KMS-11 (cell line): Measurements from ENCODE around the gene DSC3.
A peak's percentile ranks its signal among the peaks of the same experiment; 100 is the strongest.

Source experiments
- H2AFZ ChIP-seq: fragments of 200-600 bp; sonication (generic); 2 replicates; pipeline ENCODE4 v1.6.1; 2016; ENCODE audit warnings: antibody characterized with exemption, mixed run types, low read depth
- H3K27ac ChIP-seq: fragments of 200-600 bp; sonication (generic); 2 replicates; pipeline ENCODE4 v1.6.1; 2016; ENCODE audit warnings: mild to moderate bottlenecking, mixed run types
- H3K27me3 ChIP-seq: fragments of 200-600 bp; sonication (generic); 2 replicates; pipeline ENCODE4 v1.6.1; 2017; ENCODE audit warnings: mild to moderate bottlenecking, low read depth, mixed run types, moderate library complexity; ENCODE audit not compliant: insufficient read depth
- H3K36me3 ChIP-seq: fragments of 200-600 bp; sonication (generic); 2 replicates; pipeline ENCODE4 v1.6.1; 2017; ENCODE audit warnings: mild to moderate bottlenecking, mixed run types; ENCODE audit not compliant: insufficient read depth
- H3K4me1 ChIP-seq: fragments of 200-600 bp; sonication (generic); 2 replicates; pipeline ENCODE4 v1.6.1; 2016; ENCODE audit warnings: mild to moderate bottlenecking, low read depth, mixed run types; ENCODE audit not compliant: poor library complexity, severe bottlenecking
- H3K4me2 ChIP-seq: fragments of 200-600 bp; sonication (generic); 2 replicates; pipeline ENCODE4 v1.7.0; 2016; ENCODE audit warnings: mild to moderate bottlenecking, mixed run types
- H3K4me3 ChIP-seq: fragments of 200-600 bp; sonication (generic); IDR thresholded peaks from 2 replicates; pipeline ENCODE4 v1.6.1; 2017; ENCODE audit warnings: low read depth, low read length, mixed read lengths; ENCODE audit not compliant: insufficient read depth
- H3K79me2 ChIP-seq: fragments of 200-600 bp; sonication (generic); 2 replicates; pipeline ENCODE4 v1.6.1; 2016; ENCODE audit warnings: low read depth, mixed run types; ENCODE audit not compliant: insufficient read depth
- H3K9ac ChIP-seq: fragments of 200-600 bp; sonication (generic); 2 replicates; pipeline ENCODE4 v1.6.1; 2016; ENCODE audit warnings: mild to moderate bottlenecking, mixed run types
- H4K20me1 ChIP-seq: fragments of 200-600 bp; sonication (generic); 2 replicates; pipeline ENCODE4 v1.6.1; 2016; ENCODE audit warnings: mild to moderate bottlenecking, mixed run types; ENCODE audit not compliant: insufficient read depth
- CTCF ChIP-seq: fragments of 200-600 bp; sonication (generic); conservative IDR thresholded peaks from 2 replicates; pipeline ENCODE4 v1.6.1; 2017; ENCODE audit warnings: low read depth, mild to moderate bottlenecking, antibody characterized with exemption, low read length, moderate library complexity, mixed read lengths

Gene DSC3

GRCh38 chr18:30971338-30971956, 71.1 kb downstream of the DSC3 start:
- Histone ChIP-seq H3K79me2 (no peaks in the 10 kb centered on the region), H3K27ac (no peak overlapping the region), H4K20me1 (no peaks in the 10 kb centered on the region), H3K4me2 (no peak overlapping the region), H3K4me1 (no peaks in the 10 kb centered on the region), H3K9ac (no peak overlapping the region), H2AFZ (no peak overlapping the region), H3K4me3 (no peak overlapping the region), H3K27me3 (no peaks in the 10 kb centered on the region), H3K36me3 (no peaks in the 10 kb centered on the region)
- TF ChIP-seq CTCF, result peak; percentile 90

- no peak overlapping the region for H3K4me3 ChIP-seq
Observed at GRCh38 chr18:30970196-30970816, 72.2 kb downstream of the DSC3 start.

GRCh38 chr18:30969670-30970170, 72.8 kb downstream of the DSC3 start:
- H2AFZ ChIP-seq, result no peak overlapping the region
- H3K27me3 ChIP-seq, result no peaks in the 10 kb centered on the region
- no peak overlapping the region for H3K4me2 ChIP-seq
- H3K9ac ChIP-seq, result no peak overlapping the region
- no peak for TF ChIP-seq CTCF
- no peaks in the 10 kb centered on the region for H3K36me3 ChIP-seq
- H3K27ac ChIP-seq, result no peak overlapping the region
- no peak overlapping the region for H3K4me3 ChIP-seq
- H3K4me1 ChIP-seq, result no peaks in the 10 kb centered on the region
- no peaks in the 10 kb centered on the region for H3K79me2 ChIP-seq
- H4K20me1 ChIP-seq, result no peaks in the 10 kb centered on the region

More at GRCh38 chr18:30970196-30970816, 72.2 kb downstream of the DSC3 start:
- no peaks in the 10 kb centered on the region for H3K27me3 ChIP-seq
- H3K79me2 ChIP-seq, result no peaks in the 10 kb centered on the region
- H3K4me1 ChIP-seq, result no peaks in the 10 kb centered on the region
- no peak overlapping the region for H3K4me2 ChIP-seq
- no peaks in the 10 kb centered on the region for H3K36me3 ChIP-seq
- H4K20me1 ChIP-seq, result no peaks in the 10 kb centered on the region
- no peak overlapping the region for H3K9ac ChIP-seq
- no peak overlapping the region for H3K27ac ChIP-seq
- TF ChIP-seq CTCF, result peak; percentile 61; the same call in 1 of the 2 replicates
- no peak overlapping the region for H2AFZ ChIP-seq

GRCh38 chr18:30967701-30968100, 74.8 kb downstream of the DSC3 start:
- Histone ChIP-seq H3K4me1 (no peaks in the 10 kb centered on the region), H3K27ac (no peak overlapping the region), H3K79me2 (no peaks in the 10 kb centered on the region), H3K27me3 (no peaks in the 10 kb centered on the region), H3K36me3 (no peaks in the 10 kb centered on the region), H3K4me3 (no peak overlapping the region), H4K20me1 (no peaks in the 10 kb centered on the region), H3K9ac (no peak overlapping the region), H3K4me2 (no peak overlapping the region), H2AFZ (no peak overlapping the region)
- TF ChIP-seq CTCF, result no peak
